ENCODE results near the gene SETD7. TPM values are rescaled to one million over a fixed set of nuclear protein-coding genes. Genes with fewer than 3 reads are reported as not detected.

Gene SETD7
- total RNA-seq, 2 experiments from 2014 or later, result 23.1 to 23.5 TPM

GRCh38 chr4:139526928-139527327 lies 29.1 kb downstream of the SETD7 start:
- TF ChIP-seq, protein P1, sequence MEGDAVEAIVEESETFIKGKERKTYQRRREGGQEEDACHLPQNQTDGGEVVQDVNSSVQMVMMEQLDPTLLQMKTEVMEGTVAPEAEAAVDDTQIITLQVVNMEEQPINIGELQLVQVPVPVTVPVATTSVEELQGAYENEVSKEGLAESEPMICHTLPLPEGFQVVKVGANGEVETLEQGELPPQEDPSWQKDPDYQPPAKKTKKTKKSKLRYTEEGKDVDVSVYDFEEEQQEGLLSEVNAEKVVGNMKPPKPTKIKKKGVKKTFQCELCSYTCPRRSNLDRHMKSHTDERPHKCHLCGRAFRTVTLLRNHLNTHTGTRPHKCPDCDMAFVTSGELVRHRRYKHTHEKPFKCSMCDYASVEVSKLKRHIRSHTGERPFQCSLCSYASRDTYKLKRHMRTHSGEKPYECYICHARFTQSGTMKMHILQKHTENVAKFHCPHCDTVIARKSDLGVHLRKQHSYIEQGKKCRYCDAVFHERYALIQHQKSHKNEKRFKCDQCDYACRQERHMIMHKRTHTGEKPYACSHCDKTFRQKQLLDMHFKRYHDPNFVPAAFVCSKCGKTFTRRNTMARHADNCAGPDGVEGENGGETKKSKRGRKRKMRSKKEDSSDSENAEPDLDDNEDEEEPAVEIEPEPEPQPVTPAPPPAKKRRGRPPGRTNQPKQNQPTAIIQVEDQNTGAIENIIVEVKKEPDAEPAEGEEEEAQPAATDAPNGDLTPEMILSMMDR (IDR thresholded peaks at IDR 0.05), result no peak
- Mint-ChIP-seq H3K36me3 (ENCODE audit: low read depth) (peaks cover 40% of the 10 kb centered on the region), H3K9me3 (no peaks in the 10 kb centered on the region), H3K27ac (no peak overlapping the region), H3K4me1 (ENCODE audit: low read depth) (peaks cover 10% of the 10 kb centered on the region), H3K4me3 (no peak overlapping the region), H3K27me3 (no peaks in the 10 kb centered on the region)
- ATAC-seq (ENCODE audit: poor library complexity), result no peak
- H3K27ac ChIP-seq (ENCODE audit: low read depth in 1 of 2, low read length in 2 of 2), result no peak overlapping the region
- H3K9me3 ChIP-seq (ENCODE audit: control insufficient read depth in 1 of 2, insufficient read depth in 1 of 2, low read length in 2 of 2), result no peaks in the 10 kb centered on the region
- CTCF ChIA-PET, result no interaction called here
- H3K27me3 ChIP-seq (ENCODE audit: control insufficient read depth in 1 of 2, insufficient read depth in 2 of 2, low read length in 2 of 2), result no peaks in the 10 kb centered on the region
- no peak overlapping the region for H3K4me3 ChIP-seq (ENCODE audit: low read length)
- POLR2A ChIA-PET, result interaction anchor here (1.7 kb wide), 1 partner anchor 30 kb away, joined by 5 read pairs; the partner anchor contains the start of gene SETD7
- H3K4me1 ChIP-seq (ENCODE audit: insufficient read depth, low read length), result peaks cover 20% of the 10 kb centered on the region
- no peak for DNase-seq
- intact Hi-C loops (cut with DNase I, micrococcal nuclease), result loop anchor here (5.0 kb wide), 2 partner anchors 35 to 300 kb away; no protein-coding TSS in a partner anchor
- H3K36me3 ChIP-seq (ENCODE audit: insufficient read depth, low read length), result peaks cover 28% of the 10 kb centered on the region

GRCh38 chr4:139525414-139525813 lies 30.6 kb downstream of the SETD7 start:
- ChIA-PET POLR2A (interaction anchor here (1.0 kb wide), 1 partner anchor 72 kb away, joined by 3 read pairs; no protein-coding TSS in a partner anchor), CTCF (no interaction called here)
- Mint-ChIP-seq H3K27ac (no peak overlapping the region), H3K4me1 (ENCODE audit: low read depth) (peaks cover 5% of the 10 kb centered on the region), H3K36me3 (ENCODE audit: low read depth) (peaks cover 52% of the 10 kb centered on the region), H3K9me3 (no peaks in the 10 kb centered on the region), H3K27me3 (no peaks in the 10 kb centered on the region), H3K4me3 (no peak overlapping the region)
- intact Hi-C loops (cut with DNase I, micrococcal nuclease), result loop anchor here (5.0 kb wide), 2 partner anchors 37 to 298 kb away; no protein-coding TSS in a partner anchor
- H3K36me3 ChIP-seq (ENCODE audit: insufficient read depth, low read length), result peaks cover 38% of the 10 kb centered on the region
- H3K27ac ChIP-seq (ENCODE audit: low read depth in 1 of 2, low read length in 2 of 2), result no peak overlapping the region
- H3K4me1 ChIP-seq (ENCODE audit: insufficient read depth, low read length), result peaks cover 22% of the 10 kb centered on the region
- TF ChIP-seq, protein P1 (IDR thresholded peaks at IDR 0.05), result no peak
- no peaks in the 10 kb centered on the region for H3K9me3 ChIP-seq (ENCODE audit: control insufficient read depth in 1 of 2, insufficient read depth in 1 of 2, low read length in 2 of 2)
- H3K4me3 ChIP-seq (ENCODE audit: low read length), result no peak overlapping the region
- ATAC-seq (ENCODE audit: poor library complexity) (no peak), DNase-seq (peak in 2 of 14 experiments; percentile 9 to 36)
- H3K27me3 ChIP-seq (ENCODE audit: control insufficient read depth in 1 of 2, insufficient read depth in 2 of 2, low read length in 2 of 2), result no peaks in the 10 kb centered on the region

DNA sequence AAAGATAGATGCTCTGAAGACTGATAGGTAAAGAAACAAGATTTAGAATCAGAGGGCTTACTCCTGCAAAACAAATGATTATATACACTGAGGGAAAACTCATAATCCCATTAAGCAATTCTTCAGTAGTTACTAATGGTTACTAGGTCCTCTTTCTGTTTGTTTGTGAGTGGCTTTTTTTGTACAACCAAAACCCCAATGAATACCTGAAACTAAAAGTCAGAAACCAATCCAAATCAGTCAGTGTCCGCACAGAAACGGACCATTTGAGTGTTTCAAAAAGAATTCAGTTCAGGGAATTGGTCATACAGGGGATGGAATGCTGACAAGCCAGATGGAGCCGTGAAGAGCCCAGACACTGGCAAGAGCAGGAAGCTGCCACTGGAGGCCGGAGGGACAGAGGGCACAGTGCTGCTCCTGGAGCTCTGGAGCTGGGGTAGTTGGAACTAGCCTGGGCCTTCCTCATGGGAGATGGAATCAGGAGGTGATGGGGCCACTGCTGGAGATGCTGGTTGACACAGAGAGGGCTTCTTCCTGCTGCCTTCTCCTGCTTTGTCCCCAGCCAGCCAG lies 31.9 kb downstream of the SETD7 start:
- no peak for DNase-seq
- no peaks in the 10 kb centered on the region for H3K9me3 Mint-ChIP-seq
- H3K9me3 ChIP-seq (ENCODE audit: control insufficient read depth in 1 of 2, insufficient read depth in 1 of 2, low read length in 2 of 2), result no peaks in the 10 kb centered on the region
- H3K27ac Mint-ChIP-seq, result no peak overlapping the region
- peaks cover 46% of the 10 kb centered on the region for H3K36me3 ChIP-seq (ENCODE audit: insufficient read depth, low read length)
- intact Hi-C loops (cut with DNase I, micrococcal nuclease), result no loop called here
- H3K27me3 Mint-ChIP-seq, result no peaks in the 10 kb centered on the region
- TF ChIP-seq, protein P1 (IDR thresholded peaks at IDR 0.05), result no peak
- H3K36me3 Mint-ChIP-seq (ENCODE audit: low read depth), result peaks cover 62% of the 10 kb centered on the region
- peaks cover 22% of the 10 kb centered on the region for H3K4me1 ChIP-seq (ENCODE audit: insufficient read depth, low read length)
- no peaks in the 10 kb centered on the region for H3K27me3 ChIP-seq (ENCODE audit: control insufficient read depth in 1 of 2, insufficient read depth in 2 of 2, low read length in 2 of 2)
- no peak overlapping the region for H3K4me3 ChIP-seq (ENCODE audit: low read length)
- H3K27ac ChIP-seq (ENCODE audit: low read depth in 1 of 2, low read length in 2 of 2), result no peak overlapping the region
- CTCF ChIA-PET, result no interaction called here
- peaks cover 5% of the 10 kb centered on the region for H3K4me1 Mint-ChIP-seq (ENCODE audit: low read depth)
- ATAC-seq (ENCODE audit: poor library complexity), result no peak
- no peak overlapping the region for H3K4me3 Mint-ChIP-seq
- POLR2A ChIA-PET, result no interaction called here

Measured in CD4-positive, alpha-beta T cell (primary cell).